C4-2B (cell line): Measurements from ENCODE around the gene CDK5.

ENCODE experiments used
- CTCF ChIP-seq: fragments of 450-650 bp; conservative IDR thresholded peaks from 2 replicates; pipeline ENCODE4 v1.5.1; 2017; ENCODE audit warnings: mild to moderate bottlenecking
- ZFX ChIP-seq: fragments of 450-650 bp; IDR thresholded peaks from 2 replicates; pipeline ENCODE4 v1.6.1; 2017

GRCh38 chr7:151060113-151060415, 2.4 kb upstream of the CDK5 start:
- no peak for TF ChIP-seq CTCF
- TF ChIP-seq ZFX = no peak
